SK-N-SH (cell line): ENCODE measurements around the gene TAS1R3. TPM values are rescaled to one million over a fixed set of nuclear protein-coding genes. Genes with fewer than 3 reads are reported as not detected.

Experiments
- CTCF ChIA-PET: fragments of 300-600, 350-600 bp; formaldehyde crosslinking; extraction: SDS; loops from one replicate; lab custom pipeline; 2021; lab: Yijun Ruan, JAX
- POLR2A ChIA-PET: fragments of 350-600 bp; sonication (Branson Sonifier 250); formaldehyde crosslinking; extraction: SDS; loops from one replicate; lab custom pipeline; 2020; ENCODE audit warnings: antibody characterized with exemption, inconsistent platforms; lab: Yijun Ruan, JAX
- DNase-seq: peaks from one replicate; pipeline ENCODE4 v3.0.0; 2012
- H2AFZ ChIP-seq: fragments of 200-600 bp; sonication (generic); 2 replicates; pipeline ENCODE4 v1.8.1; 2016; ENCODE audit warnings: antibody characterized with exemption, mild to moderate bottlenecking, low read depth
- H3F3A ChIP-seq: fragments of 200-600 bp; sonication (generic); replicated peaks from 2 replicates; pipeline ENCODE3; 2016; ENCODE audit warnings: antibody characterized with exemption, mild to moderate bottlenecking; ENCODE audit not compliant: insufficient read depth
- H3K27ac ChIP-seq, 2 experiments: fragments of 200-500 bp in 1 of 2; fragments of 200-600 bp in 1 of 2; sonication (Bioruptor generic) in 1 of 2; sonication (generic), shearing (Covaris generic) in 1 of 2; 2 replicates each; pipeline versions ENCODE4 v1.5.1 to v1.6.1; 2014 to 2016; ENCODE audit warnings: low read depth in 2 of 2, inconsistent platforms in 1 of 2, low read length in 1 of 2, mild to moderate bottlenecking in 1 of 2, mixed read lengths in 1 of 2
- H3K27me3 ChIP-seq: fragments of 200-600 bp; sonication (generic), shearing (Covaris generic); 2 replicates; pipeline ENCODE4 v1.6.1; 2016; ENCODE audit warnings: mixed run types; ENCODE audit not compliant: insufficient read depth
- H3K36me3 ChIP-seq, 2 experiments: fragments of 200-500 bp in 1 of 2; fragments of 200-600 bp in 1 of 2; sonication (Bioruptor generic) in 1 of 2; sonication (generic) in 1 of 2; replicated peaks in 1 of 2; 2 replicates each; pipeline versions ENCODE3 to v1.5.1; 2014 to 2016; ENCODE audit warnings: low read length in 1 of 2, mild to moderate bottlenecking in 1 of 2; ENCODE audit not compliant: insufficient read depth in 2 of 2, control insufficient read depth in 1 of 2
- H3K4me1 ChIP-seq, 2 experiments: fragments of 200-500 bp in 1 of 2; fragments of 200-600 bp in 1 of 2; sonication (Bioruptor generic) in 1 of 2; sonication (generic), shearing (Covaris generic) in 1 of 2; 2 replicates each; pipeline versions ENCODE4 v1.5.1 to v1.6.1; 2014 to 2016; ENCODE audit warnings: low read depth in 1 of 2, low read length in 1 of 2, mixed run types in 1 of 2; ENCODE audit not compliant: insufficient read depth in 2 of 2, control insufficient read depth in 1 of 2
- H3K4me2 ChIP-seq: fragments of 200-600 bp; sonication (generic), shearing (Covaris generic); 2 replicates; pipeline ENCODE4 v1.6.1; 2017; ENCODE audit warnings: mixed run types
- H3K4me3 ChIP-seq, 2 experiments: fragments of 200-500 bp in 1 of 2; fragments of 200-600 bp in 1 of 2; sonication (Bioruptor generic) in 1 of 2; sonication (generic), shearing (Covaris generic) in 1 of 2; 2 replicates each; pipeline versions ENCODE4 v1.5.1 to v1.8.1; 2014 to 2016; ENCODE audit warnings: low read depth in 2 of 2, inconsistent platforms in 1 of 2, low read length in 1 of 2, mild to moderate bottlenecking in 1 of 2, mixed read lengths in 1 of 2, moderate library complexity in 1 of 2
- H3K79me2 ChIP-seq: fragments of 200-600 bp; sonication (generic); 2 replicates; pipeline ENCODE4 v1.8.1; 2017; ENCODE audit warnings: mild to moderate bottlenecking; ENCODE audit not compliant: insufficient read depth
- H3K9ac ChIP-seq: fragments of 200-600 bp; sonication (generic); 2 replicates; pipeline ENCODE4 v1.6.1; 2017; ENCODE audit warnings: mixed run types
- H3K9me2 ChIP-seq: fragments of 200-600 bp; sonication (generic); 2 replicates; pipeline ENCODE4 v1.6.1; 2017; ENCODE audit warnings: mixed run types
- H3K9me3 ChIP-seq: fragments of 200-600 bp; sonication (generic); 2 replicates; pipeline ENCODE4 v1.6.1; 2017; ENCODE audit warnings: mixed run types, mild to moderate bottlenecking, moderate library complexity
- H4K20me1 ChIP-seq: fragments of 200-600 bp; sonication (generic); 2 replicates; pipeline ENCODE4 v1.6.1; 2017; ENCODE audit warnings: mild to moderate bottlenecking, mixed run types; ENCODE audit not compliant: insufficient read depth
- CHD2 ChIP-seq: fragments of 150-350 bp; IDR thresholded peaks from 2 replicates; pipeline ENCODE4 v1.6.1; 2018; ENCODE audit warnings: low read length; ENCODE audit not compliant: partially characterized antibody
- ELF1 ChIP-seq: IDR thresholded peaks from 2 replicates; pipeline ENCODE4 v1.4.0; 2012
- GATA2 ChIP-seq: sonication (generic); formaldehyde crosslinking; IDR thresholded peaks from 2 replicates; pipeline ENCODE4 v1.5.0; 2020; ENCODE audit warnings: mild to moderate bottlenecking, missing genetic modification reagents
- IRF3 ChIP-seq: fragments of 150-350 bp; IDR thresholded peaks from 2 replicates; pipeline ENCODE4 v1.6.1; 2016; ENCODE audit warnings: mild to moderate bottlenecking, low read depth, low read length
- MXI1 ChIP-seq: IDR thresholded peaks from 2 replicates; pipeline ENCODE4 v1.6.1; 2012; ENCODE audit warnings: mild to moderate bottlenecking, low read depth, low read length, improper control_type of control experiment
- PBX3 ChIP-seq: IDR thresholded peaks from 2 replicates; pipeline ENCODE4; 2012
- POLR2AphosphoS5 ChIP-seq: IDR thresholded peaks from 2 replicates; pipeline ENCODE4 v1.6.1; 2012; ENCODE audit warnings: low read depth, low read length
- RAD21 ChIP-seq: IDR thresholded peaks from 2 replicates; pipeline ENCODE4 v1.6.1; 2012; ENCODE audit warnings: mild to moderate bottlenecking, low read length
- RCOR1 ChIP-seq: fragments of 150-350 bp; IDR thresholded peaks from 2 replicates; pipeline ENCODE4 v1.6.1; 2017; ENCODE audit warnings: antibody characterized with exemption, low read length
- RXRA ChIP-seq: IDR thresholded peaks from 2 replicates; pipeline ENCODE4 v1.4.0; 2012; ENCODE audit warnings: low read depth, mild to moderate bottlenecking, borderline replicate concordance
- SIN3A ChIP-seq: IDR thresholded peaks from 2 replicates; pipeline ENCODE4 v1.6.1; 2012; ENCODE audit warnings: low read depth, mild to moderate bottlenecking, low read length, moderate library complexity, borderline replicate concordance
- TAF1 ChIP-seq: IDR thresholded peaks from 2 replicates; pipeline ENCODE4 v1.6.1; 2012; ENCODE audit warnings: low read depth, mild to moderate bottlenecking, low read length, moderate library complexity, borderline replicate concordance
- TCF12 ChIP-seq: IDR thresholded peaks from 2 replicates; pipeline ENCODE4 v1.4.0; 2012
- ZBTB33 ChIP-seq: IDR thresholded peaks from 2 replicates; pipeline ENCODE4 v1.4.0; 2012; ENCODE audit warnings: low read depth, borderline replicate concordance
- WGBS: methylation state at CpG from one replicate; pipeline ENCODE4 v1.1.6; 2017; ENCODE audit warnings: low lambda C conversion rate; 5-methylcytosine and 5-hydroxymethylcytosine counted together
- polyA plus RNA-seq, 3 experiments: library from polyadenylated mRNA; depleted of rRNA; stranded (reverse); fragments of >200 nt; gene quantifications; 2 replicates each; pipeline ENCODE4 v1.2.3, GENCODE V29; 2012

The TAS1R3 gene
- polyA plus RNA-seq, 1 of the 3 experiments (the other 2 are of a cell fraction) = 0.08 TPM

DNA sequence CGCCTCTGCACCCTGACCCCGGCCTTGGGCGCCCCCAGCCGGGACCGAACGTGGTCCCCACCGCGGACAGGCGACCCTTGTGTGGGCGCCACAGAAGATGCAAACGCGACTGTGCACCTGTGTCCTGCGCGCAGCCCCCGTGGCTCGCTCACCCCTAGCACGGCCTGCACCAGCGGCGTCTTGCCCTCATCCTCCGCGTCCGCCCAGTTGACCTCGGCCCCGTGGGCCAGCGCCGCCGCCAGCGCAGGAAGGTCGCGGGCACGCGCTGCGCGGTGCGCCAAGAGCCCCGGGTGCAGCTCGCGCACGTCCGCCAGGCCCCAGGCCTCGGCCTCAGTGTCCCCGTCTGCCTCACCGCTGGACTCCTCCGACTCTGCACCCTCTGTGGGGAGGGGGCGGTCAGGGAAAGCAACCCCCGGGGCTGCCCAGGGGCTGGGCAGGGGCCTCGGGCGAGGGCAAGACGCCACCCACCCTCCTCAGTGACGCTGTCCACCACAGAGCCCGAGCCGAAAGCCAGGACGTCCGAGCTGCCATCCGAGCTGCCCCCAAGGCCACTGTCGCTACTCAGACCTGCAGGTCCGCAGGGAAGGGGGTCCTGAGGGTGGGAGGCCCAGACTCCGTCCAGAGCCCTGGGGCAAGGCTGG is 36.7 kb upstream of the TAS1R3 start:
- DNase-seq = no peak
- Histone ChIP-seq H2AFZ (no peak overlapping the region), H3F3A (no peaks in the 10 kb centered on the region), H3K4me2 (no peak overlapping the region), H3K9me3 (no peaks in the 10 kb centered on the region), H3K4me1 (peaks cover 0 to 9% of the 10 kb centered on the region in 2 experiments; a peak in 1 of 4 replicates), H3K4me3 (no peak overlapping the region), H4K20me1 (no peaks in the 10 kb centered on the region), H3K27me3 (no peaks in the 10 kb centered on the region), H3K9me2 (no peaks in the 10 kb centered on the region), H3K36me3 (peaks cover 0 to 18% of the 10 kb centered on the region in 2 experiments), H3K27ac (no peak overlapping the region), H3K79me2 (no peaks in the 10 kb centered on the region), H3K9ac (no peak overlapping the region)
- ChIA-PET CTCF (interaction anchor here (0.9 to 7.3 kb wide), 5 partner anchors 8 to 262 kb away, joined by 3 to 131 read pairs (median 4); no protein-coding TSS in a partner anchor), POLR2A (no interaction called here)
- TF ChIP-seq TCF12 (no peak), POLR2AphosphoS5 (no peak)
- 94% methylated on average over 42 of the region's 58 CpGs for WGBS

GRCh38 chr1:1295154-1295923 is 35.7 kb upstream of the TAS1R3 start:
- CTCF ChIA-PET = interaction anchor here (0.9 to 7.3 kb wide), 5 partner anchors 8 to 263 kb away, joined by 3 to 131 read pairs (median 4); no protein-coding TSS in a partner anchor
- WGBS = 96% methylated on average over 19 of the region's 35 CpGs
- peaks cover 0 to 21% of the 10 kb centered on the region in 2 experiments for H3K36me3 ChIP-seq

More at GRCh38 chr1:1295154-1295923, 35.7 kb upstream of the TAS1R3 start:
- no peaks in the 10 kb centered on the region for H3K9me3 ChIP-seq
- DNase-seq = no peak
- H3K9ac ChIP-seq = no peak overlapping the region
- peaks cover 0 to 9% of the 10 kb centered on the region in 2 experiments; a peak in 1 of 4 replicates for H3K4me1 ChIP-seq
- no peaks in the 10 kb centered on the region for H3K27me3 ChIP-seq
- no peaks in the 10 kb centered on the region for H3K9me2 ChIP-seq
- H3K4me3 ChIP-seq = no peak overlapping the region
- no peak for TF ChIP-seq IRF3
- TF ChIP-seq MXI1 = no peak
- no peak for TF ChIP-seq RAD21
- no peak for TF ChIP-seq ELF1
- TF ChIP-seq GATA2 (CRISPR knock-in tag) = no peak
- no peak for TF ChIP-seq SIN3A
- no peak for TF ChIP-seq RXRA
- no peak for TF ChIP-seq CHD2
- TF ChIP-seq PBX3 = no peak
- TF ChIP-seq TAF1 = no peak
- no peak for TF ChIP-seq ZBTB33
- TF ChIP-seq RCOR1 = no peak
- POLR2A ChIA-PET = interaction anchor here (0.6 kb wide), 1 partner anchor 30 kb away, joined by 3 read pairs; no protein-coding TSS in a partner anchor
- H2AFZ ChIP-seq = no peak overlapping the region
- H3K79me2 ChIP-seq = no peaks in the 10 kb centered on the region
- no peak overlapping the region for H3K27ac ChIP-seq
- peaks cover 3% of the 10 kb centered on the region; the same call in 1 of the 2 replicates for H4K20me1 ChIP-seq
- no peaks in the 10 kb centered on the region for H3F3A ChIP-seq
- H3K4me2 ChIP-seq = no peak overlapping the region
